HEK293 (cell line): Measurements from ENCODE around the gene NCAPG2.

Experiments
- ZNF629 ChIP-seq: fragments of 450-650 bp; formaldehyde crosslinking; IDR thresholded peaks from 2 replicates; pipeline ENCODE4 v1.5.1; 2017; ENCODE audit warnings: missing biosample characterization, missing genetic modification characterization
- TF ChIP-seq, protein P1 (sequence below): IDR thresholded peaks from 2 replicates; pipeline ENCODE4 v1.6.1; 2011; ENCODE audit warnings: mild to moderate bottlenecking, low read depth, low read length, borderline replicate concordance

DNA sequence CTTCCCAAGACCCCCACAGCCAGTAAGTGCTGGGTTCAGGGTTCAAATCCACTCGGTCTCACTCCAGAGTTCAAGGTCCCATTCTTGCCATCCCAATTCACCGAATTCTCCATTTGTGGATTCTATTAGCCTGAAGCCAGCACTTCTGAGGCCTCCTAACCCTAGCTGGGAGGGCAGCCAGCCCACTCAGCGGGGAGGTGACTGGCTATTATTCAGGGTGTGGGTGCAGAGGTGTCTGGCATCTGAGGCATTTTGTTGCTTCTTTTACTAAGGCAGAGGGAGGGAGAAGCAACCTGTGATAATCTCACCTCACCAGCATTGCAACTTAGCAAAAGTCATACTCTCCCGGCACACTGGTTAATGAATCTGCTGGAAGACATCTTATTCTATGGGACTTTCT lies 108.3 kb downstream of the NCAPG2 start:
- no peak for TF ChIP-seq ZNF629 (tag by site-specific recombination)
- TF ChIP-seq, protein P1, sequence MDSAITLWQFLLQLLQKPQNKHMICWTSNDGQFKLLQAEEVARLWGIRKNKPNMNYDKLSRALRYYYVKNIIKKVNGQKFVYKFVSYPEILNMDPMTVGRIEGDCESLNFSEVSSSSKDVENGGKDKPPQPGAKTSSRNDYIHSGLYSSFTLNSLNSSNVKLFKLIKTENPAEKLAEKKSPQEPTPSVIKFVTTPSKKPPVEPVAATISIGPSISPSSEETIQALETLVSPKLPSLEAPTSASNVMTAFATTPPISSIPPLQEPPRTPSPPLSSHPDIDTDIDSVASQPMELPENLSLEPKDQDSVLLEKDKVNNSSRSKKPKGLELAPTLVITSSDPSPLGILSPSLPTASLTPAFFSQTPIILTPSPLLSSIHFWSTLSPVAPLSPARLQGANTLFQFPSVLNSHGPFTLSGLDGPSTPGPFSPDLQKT: no peak
